Esophagus mucosa (tissue), 1 donor: ENCODE results near the gene HLCS. TPM values are rescaled to one million over a fixed set of nuclear protein-coding genes. Genes with fewer than 3 reads are reported as not detected.
A peak's percentile ranks its signal among the peaks of the same experiment; 100 is the strongest.

Source experiments
- ATAC-seq: fragments of 200-7000 bp; cut with Tn5 transposase; one replicate; pipeline ENCODE4 v1.9.1; 2020
- total RNA-seq: library from RNA; stranded (reverse); gene quantifications from one replicate; pipeline ENCODE4 v1.2.4, GENCODE V29; 2023
- donor health status: DM: yes; HTN: yes; CAD: no.

The HLCS gene
- total RNA-seq, 1 donor from 2014 or later = 11.6 TPM

GRCh38 chr21:36804874-36805611 lies 161.4 kb downstream of the HLCS start:
- ATAC-seq = no peak

GRCh38 chr21:36803816-36804439 lies 162.5 kb downstream of the HLCS start:
- no peak for ATAC-seq

DNA sequence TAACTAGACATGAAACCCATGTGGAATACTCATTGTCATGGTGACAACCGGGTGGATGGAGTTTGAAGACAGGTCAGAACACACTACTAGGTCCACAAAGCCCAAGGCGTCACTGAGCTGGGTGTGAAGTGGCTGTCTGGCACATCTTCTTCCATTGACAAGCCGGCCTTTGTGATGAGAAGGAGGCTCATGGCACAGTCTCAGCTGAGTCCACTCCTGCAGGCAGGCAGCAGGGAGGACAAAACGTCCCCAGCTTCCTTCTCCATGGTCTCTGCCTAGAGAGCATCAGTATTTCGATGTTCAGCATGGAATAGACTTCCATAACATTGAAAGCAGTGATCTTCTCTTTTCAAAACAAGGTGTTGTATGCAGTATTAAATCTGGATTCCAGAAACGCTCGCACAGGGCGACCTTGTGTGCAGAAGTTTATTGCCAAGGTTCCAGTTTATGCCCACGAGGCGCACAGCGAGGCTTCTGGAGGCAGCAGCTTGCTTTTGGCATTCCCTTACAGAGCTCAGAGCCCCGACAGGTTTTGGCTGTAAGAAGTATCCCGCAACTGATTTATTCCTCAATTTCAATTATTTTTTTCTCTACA lies 163.3 kb downstream of the HLCS start:
- no peak for ATAC-seq

DNA sequence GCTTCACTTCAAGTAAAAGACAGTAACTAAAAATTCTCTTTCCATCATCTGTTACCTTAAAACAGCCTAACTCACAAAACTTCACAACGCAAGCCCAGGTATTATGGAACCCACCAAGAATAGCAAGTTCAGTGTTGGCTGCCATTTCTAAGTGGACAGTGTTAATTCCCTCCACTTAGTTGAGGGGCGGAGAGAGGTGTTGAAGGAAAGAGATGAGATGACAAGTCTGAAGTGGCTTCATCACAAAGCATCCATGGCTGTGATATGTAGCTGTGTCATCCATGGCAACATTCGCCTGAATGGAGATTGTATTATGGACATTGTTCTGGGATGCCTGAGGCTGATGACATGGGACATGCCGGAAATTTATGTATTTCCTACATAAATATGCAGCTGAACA lies 165.7 kb downstream of the HLCS start:
- ATAC-seq = no peak

DNA sequence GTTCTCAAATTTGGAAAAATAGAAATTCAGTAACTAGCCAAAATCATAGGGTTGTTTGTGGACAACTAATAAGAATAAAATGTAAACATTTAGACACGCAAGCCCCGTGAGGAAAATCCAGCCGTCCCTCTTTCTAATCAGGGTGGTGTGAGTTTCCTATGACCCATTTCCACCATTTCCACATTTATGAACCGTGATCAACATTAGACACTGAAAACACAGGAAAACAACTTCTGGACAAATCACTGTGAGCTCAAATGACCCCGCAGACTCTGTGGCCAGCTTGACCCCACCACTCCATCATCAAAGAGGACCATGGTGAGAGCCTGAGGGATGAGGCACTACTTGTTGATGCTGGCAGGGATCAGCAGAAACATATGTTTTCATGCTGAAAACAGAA lies 166.6 kb downstream of the HLCS start:
- no peak for ATAC-seq

DNA sequence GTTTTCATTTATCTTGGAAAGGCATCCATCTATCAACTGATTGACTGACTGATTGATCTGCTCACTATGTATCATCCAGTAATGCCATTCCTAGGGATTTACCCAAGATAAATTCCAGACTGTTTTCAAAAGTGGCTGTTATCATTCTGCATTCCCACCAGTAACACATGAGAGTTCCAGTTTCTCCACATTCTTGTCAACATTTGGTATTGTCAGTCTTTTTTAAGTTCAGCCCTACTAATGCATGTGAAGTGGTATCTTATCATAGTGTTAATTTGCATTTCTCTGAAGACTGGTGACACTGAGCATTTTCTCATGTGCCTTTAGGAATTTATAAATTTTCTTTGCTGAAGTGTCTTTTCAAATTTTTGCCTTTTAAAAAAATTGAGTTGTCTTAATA lies 168.0 kb downstream of the HLCS start:
- ATAC-seq = no peak

DNA sequence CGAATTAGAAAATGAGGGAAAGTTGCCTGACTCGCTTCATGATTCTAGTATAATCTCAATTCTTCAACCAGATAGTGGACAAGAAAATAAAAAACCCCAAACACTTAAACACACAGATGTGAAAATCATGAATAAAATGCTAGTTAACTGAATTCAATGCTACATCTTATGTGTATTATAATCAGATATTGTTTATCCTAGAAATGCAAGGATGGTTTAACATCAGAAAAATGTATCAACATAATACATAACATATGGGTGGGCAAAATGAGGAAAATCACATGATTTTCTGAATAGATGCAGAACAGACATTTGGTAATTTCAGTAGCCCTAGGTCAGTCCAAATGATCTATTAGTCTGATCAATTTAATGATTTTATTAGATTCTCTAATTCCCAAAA lies 170.4 kb downstream of the HLCS start:
- no peak for ATAC-seq

GRCh38 chr21:36792505-36792967 lies 173.9 kb downstream of the HLCS start:
- ATAC-seq = peak; percentile 94

DNA sequence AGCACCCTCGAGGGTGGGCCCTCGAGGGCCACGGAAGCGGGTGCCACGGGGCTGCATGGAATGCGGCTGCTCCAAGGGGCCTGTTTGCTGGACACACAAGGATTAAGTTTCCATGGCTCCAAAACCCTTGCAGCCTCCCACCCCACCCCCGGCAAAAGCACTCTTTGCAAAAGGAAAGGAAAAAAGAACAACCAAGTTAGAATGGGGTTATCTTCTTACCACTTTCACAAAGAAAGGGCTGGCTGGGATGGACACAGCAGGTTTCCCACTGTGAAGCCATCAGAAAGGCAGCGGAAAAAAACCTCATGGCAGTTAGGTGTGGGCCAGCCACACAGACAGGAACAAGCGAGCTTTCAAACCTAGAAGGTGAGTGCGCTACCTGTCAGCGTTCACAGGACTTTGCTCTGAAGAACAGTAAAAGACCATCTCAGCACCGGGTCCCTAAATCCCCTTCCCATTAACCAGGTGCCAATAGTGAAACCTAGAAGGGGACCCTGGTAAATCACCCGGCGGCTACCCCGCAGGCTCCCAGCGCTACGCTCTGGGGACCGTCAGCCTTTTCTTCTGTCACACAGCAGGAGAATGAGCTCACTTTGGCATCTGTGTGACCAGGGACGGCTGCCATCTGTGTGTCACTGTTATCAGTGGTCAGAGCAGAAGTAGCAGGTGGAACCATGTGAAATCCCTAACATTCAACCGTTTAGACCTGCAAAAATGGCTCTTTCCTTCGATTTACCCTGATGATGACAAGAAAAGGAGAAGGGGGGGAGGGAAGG lies 174.6 kb downstream of the HLCS start:
- ATAC-seq = no peak

GRCh38 chr21:36791180-36791579 lies 175.3 kb downstream of the HLCS start:
- ATAC-seq = no peak

DNA sequence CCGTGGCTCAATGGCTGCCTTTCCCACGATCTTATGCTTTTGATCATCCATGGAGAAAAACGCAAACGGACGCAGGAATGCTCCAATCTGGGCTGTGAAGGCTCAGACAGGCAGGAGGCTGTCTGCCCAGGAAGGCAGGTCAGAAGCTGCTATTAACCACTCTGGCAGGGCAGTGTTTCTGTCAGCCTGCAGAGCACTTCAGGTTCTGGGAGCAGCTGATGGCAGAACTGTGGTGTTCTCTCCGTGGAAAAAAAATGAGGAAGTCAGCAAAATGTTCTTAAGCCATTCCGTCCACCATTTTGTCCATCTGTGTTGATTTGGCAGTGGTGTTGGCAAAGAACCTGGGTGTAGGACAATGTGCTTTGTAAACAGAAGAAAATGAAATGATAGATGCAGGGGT lies 175.9 kb downstream of the HLCS start:
- ATAC-seq = no peak

DNA sequence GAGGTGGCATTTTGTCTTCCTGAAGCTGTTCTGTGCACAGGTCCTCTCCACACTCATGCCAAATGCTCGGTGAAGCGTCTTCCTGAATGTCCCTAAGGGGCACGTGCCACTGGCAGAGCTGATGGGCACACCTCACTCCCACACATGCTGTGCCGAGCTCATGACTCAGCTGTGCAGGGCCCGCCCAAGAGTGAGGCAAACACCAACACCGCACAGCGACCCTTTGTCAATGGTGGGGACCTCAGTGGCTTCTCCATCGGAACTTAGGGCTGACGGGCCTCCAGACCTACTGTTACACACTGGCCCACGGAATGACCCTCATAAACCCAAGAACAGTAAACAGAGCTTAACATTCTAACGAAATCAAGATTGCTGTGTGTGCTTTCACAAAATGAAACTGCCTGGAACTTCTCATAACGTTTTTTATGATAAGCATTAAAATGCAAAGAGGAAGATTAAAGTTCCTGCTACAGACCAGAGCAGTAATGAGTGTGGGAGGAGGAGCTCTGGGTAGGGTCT lies 178.3 kb downstream of the HLCS start:
- peak; percentile 75 for ATAC-seq

DNA sequence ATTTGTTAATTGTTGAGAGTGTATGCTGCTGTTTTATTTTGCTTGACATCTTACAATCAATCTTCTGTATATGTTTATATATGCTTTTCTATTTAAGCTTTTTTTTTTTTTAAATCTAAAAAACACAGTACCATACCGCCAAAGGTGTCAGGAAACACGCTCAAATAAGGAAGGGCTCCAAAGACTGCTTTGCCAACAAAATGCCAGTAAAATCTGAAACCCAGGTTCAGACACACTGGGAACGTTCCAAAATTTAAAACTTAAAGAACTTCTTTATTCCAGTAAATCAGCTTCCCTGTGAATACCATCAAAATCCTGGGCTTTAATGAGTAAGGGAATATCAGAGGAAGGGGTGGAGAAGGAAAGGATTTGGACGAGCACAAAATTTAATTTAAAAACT lies 180.3 kb downstream of the HLCS start:
- no peak for ATAC-seq

- no peak for ATAC-seq
Measured at GRCh38 chr21:36785615-36786014, 180.9 kb downstream of the HLCS start.

DNA sequence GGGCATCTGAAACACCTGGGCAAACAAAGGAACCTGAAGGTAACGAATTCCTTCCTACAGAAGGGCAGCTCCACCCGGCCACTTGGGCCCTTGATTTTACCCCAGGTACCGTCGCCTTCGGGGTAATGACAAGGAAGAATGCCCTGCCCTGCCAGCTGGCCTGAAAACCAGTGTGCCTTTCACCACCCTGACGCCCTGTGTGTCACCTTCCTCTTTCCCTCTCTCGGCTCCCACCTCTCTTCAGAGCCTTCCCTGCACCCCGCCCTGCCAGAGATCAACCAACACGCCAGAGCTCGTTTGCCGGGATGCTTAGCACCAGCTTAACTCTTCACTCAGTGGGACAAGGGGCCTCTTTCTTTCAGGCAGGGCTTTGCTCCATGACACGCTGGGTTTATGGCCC lies 181.5 kb downstream of the HLCS start:
- peak; percentile 79 for ATAC-seq

GRCh38 chr21:36783612-36784374 lies 182.7 kb downstream of the HLCS start:
- peak; percentile 71 for ATAC-seq

DNA sequence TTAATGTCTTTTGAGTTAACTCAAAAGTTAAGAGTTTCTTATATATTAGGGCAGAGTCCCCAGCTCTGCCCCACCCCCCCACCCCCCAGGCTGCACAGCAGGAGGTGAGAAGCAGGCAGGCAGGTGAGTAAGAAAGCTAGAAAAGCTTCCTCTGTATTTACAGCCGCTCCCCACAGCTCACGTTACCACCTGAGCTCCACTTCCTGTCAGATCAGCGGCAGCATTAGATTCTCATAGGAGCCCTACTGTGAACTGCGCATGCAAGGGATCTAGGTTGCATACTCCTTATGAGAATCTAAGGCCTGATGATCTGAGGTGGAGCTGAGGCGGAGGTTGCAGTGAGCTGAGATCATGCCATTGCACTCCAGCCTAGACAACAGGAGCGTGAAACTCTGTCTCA lies 185.6 kb downstream of the HLCS start:
- no peak for ATAC-seq

DNA sequence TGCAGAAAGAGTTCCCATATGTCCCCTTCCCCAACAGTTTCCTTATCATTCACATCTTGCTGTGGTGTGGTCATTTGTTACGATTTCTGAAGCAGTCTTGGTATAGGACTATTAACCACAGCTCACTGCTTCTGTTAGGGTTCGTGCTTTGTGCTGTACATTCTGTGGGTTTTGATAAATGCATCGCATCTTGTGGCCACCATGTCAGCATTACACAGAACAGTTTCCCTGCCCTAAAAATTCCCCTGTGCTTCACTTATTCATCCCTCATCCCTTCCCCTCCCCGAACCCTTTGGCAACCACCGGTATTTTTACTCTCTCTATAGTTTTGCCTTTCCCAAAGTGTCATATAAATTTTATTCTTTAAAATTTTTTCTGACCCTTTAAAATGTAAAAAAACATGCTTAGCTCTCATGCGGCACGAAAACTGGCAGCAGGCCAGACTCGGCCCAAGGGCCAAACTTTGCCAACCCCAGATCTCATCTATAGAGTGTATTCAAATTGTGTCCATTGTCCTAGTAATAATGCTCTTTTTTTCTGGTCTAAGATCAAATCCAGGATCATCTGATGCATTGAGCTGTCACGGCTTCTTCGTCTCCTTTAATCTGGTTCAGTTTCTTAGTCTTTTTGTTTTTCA lies 189.4 kb downstream of the HLCS start:
- ATAC-seq = no peak

DNA sequence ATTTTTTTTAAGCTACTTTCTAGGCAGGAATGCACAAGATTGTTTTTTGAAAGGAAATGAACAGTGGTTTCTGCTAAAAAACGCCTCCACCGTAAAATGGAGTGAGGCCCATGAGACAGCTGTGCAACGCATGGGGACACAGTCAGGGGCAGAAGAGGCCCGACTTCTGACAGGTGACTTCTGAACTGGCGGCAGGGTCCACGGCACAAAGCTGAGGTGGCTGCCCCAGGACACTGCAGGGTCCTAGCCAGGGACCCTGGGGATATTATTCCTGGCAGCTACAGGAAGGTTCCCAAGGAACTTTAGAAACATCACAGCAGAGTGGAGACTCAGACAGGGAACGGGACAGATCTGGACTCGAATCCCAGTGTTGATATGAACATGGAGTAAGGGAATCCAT lies 192.5 kb downstream of the HLCS start:
- peak; percentile 12 for ATAC-seq

DNA sequence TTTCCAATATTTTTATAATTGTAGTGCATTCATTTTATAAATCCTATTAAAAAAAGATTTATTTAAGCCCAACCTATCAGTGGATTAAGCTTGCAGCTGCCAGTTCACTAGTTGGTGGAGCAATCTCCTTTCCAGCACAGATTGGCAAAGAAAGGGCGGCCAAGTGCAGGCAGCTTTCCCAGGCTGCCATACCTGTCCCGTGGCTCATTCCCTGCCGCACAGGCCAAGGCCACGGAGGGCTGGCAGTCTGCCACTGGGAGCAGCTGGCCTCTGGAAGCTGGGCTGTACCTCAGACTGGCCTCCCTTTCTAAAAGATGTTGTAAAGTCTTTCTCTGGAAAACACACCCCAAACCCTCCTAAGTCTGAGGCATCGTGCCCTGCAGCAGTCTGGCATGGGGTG lies 193.4 kb downstream of the HLCS start:
- peak; percentile 77 for ATAC-seq

DNA sequence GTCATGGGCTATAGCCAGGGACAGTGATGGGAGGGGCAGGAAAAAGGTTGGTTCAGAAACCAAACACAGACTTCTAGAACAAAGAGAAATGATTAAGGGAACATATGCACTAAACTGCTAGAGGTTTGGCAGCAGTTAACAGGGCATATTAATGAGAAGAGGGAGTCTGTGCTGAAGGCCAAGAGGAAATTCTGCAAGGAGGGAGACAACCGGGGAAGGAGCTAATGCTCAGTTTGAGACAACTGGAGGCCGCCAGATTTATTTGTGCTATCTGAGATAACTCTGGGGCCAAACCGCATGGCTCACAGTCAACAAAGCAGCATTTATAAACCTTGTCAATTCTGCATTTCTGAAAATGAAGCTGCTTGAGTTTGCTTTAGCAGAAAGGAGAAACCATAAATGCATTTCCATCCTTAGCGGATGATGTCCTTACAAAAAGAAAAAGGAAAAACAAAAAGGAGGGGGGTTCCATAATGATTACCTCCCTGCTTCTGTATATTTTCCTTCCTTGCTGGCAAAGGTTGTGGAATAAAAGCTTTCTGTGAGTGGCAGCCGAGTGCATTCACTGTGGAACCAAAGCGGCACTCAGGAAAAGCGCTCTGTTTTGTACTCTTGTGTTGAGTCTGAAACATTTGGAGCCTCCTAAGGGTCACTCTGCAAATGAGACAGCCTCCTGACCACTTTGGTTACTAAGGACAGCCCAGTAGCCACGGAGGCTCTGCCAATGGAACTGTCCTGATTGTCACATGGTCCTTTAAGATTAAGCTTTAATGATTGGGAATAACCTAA lies 197.2 kb downstream of the HLCS start:
- ATAC-seq = no peak
